T follicular helper cell (primary cell): ENCODE data around the gene GNAT1.
"Not testable (repeated sequence)": the region's sequence is repeated elsewhere in the genome, so short reads cannot be mapped to it uniquely, and the experiment has no call there.

Experiments used
- DNase-seq: peaks from one replicate; pipeline ENCODE4 v3.0.0-alpha.2; 2020; ENCODE audit warnings: low read depth

Gene GNAT1

DNA sequence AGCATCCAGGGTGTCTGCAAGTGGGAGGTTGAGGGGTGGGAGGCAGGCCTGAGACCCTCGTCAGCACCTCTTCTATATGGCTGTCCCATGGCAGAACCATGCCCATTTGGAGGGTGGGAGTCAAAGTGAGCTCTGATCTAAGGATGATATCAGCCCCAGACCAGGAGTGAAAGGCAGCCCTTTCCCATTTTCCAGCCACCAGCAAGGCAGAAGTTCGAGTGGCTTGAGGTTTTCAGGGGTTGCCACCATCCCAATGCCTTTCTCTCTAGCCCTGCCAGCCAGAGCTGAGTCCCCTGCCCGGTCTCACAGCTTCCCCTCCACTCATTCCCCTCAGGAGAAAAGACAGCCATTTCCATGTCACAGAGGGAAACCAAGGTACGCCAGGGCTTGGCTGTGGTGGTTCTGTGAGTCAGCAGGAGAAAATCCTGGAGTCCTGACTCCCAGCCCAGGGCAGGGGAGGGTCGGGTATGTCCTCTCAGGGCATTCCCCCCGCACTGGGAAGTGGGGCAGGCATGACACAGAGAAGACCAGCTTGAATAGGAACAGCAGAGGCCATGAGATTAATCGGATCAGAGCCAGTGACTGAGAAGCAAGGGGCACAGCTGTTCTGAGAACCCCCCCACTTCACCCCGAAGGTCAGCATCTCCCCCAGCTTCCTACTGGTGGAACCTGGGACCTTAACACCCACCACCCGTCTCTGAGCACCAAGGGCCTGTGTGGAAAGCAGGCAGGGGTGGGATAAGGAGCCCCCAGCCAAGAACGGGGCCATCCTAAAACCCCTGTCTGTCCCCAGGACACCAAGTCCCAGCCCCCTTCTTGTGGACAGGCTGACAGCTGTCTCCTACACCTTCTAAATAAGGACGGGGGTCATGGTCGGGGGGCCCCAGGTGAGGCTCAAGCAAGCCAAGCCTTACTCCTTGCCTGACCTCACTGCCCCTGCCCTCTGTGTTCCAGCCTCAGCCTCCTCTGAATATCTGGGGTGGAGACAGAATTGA lies 12.7 kb downstream of the GNAT1 start:
- DNase-seq: no peak

DNA sequence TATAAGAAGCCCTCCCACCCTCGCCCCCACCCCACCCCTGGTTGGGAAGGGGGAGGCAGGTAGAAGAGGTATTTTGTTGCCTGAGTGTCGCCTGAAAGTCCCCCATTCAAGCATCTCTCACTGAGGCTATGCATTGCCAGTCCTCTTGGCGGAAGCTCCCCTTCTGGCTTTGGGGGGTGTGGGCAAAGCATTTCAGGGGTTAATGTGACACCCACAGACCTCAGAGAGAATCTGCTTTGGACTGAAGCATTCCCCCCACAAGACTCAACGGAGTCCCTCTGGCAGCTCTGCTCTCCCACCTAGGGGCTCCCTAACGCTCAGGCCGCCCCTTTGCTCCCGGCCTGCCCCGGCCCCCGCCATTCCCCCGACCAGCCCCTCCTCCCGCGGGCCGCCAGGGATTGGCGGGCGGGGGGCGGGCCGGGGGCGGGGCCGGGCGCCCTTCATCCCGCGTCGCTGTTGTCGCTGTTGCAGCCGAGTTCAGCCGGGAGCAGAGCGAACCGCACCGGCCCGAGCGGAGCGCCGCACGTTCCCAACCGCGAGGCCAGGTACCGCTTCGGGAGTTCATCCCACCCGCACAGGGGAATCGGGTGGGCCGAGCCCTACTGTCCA lies 13.5 kb downstream of the GNAT1 start, which contains the start of gene SLC38A3:
TSS of gene SLC38A3 (plus strand) at position 468 of the 609 bp plus-strand sequence. CDS start 8,929 bp downstream, outside the sequence.
- DNase-seq: no peak

DNA sequence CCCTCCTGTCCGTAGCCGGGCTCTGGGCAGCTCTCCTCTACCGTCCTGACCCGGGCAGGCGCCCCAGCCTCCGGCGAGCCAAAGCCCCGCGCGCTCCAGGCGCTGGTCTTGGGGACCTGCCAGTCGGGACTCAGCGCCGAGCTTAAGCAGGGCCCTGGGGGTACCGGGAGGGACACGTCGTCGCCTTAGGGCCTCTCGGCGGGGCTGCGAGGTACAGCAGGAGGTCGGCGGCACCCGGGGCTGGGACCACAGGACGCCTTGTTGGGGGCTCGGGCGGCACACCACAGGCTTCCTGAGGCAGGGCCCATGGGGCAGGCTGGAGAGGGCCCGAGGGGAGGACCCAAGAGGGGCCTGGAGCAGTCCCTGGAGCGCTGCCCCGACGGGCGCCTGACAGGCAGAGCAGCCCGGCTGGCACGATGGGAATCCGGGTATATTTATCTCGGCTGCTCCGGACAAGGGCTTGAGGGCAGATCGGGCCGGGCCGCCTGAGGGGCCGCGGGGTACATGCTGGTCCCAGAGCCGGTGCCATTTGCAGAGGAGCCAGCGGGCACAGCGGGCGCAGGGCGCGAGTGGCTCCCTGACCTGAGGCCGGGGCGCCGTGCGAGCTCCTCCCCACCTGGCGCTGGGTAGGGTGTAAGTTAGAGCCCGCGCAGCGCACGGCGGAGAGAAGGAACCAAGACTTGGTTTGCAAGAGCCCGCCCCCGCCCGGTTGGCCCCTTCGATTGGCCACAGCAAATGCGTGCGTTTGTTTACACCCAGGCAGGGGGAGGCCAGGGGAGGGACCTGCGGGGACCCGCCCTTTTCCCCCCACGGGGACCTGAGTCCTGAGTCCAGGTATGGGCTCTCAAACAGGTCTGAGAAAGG lies 14.2 kb downstream of the GNAT1 start:
- DNase-seq: no peak

DNA sequence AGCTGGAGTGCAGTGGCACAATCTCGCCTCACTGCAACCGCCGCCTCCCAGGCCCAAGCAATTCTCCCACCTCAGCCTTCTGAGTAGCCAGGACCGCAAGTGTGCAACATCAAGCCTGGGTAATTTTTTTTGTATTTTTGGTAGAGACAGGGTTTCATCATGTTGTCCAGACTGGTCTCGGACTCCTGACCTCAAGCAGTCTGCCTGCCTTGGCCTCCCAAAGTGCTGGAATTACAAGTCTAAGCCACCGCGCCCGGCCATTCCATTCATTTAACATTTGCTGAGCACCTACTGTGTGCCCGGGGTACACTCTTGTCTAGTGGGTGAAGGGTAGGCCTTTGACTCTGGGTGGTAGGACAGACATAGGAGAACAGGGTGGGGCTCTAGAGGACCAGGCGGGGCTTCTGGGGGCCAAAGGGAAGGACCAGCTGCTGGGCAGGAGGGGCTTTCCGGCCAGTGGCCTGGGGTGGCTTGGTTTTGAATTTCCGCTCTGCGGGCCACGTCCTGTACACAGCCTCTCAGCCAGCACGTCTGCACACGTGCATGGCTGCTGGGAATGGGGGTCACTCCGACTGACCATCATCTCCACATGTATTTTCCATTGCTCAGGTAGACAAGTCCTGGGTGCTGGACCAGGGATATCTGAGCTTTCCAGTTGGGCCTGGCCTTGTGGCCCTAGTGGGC lies 16.1 kb downstream of the GNAT1 start:
- DNase-seq: no peak

DNA sequence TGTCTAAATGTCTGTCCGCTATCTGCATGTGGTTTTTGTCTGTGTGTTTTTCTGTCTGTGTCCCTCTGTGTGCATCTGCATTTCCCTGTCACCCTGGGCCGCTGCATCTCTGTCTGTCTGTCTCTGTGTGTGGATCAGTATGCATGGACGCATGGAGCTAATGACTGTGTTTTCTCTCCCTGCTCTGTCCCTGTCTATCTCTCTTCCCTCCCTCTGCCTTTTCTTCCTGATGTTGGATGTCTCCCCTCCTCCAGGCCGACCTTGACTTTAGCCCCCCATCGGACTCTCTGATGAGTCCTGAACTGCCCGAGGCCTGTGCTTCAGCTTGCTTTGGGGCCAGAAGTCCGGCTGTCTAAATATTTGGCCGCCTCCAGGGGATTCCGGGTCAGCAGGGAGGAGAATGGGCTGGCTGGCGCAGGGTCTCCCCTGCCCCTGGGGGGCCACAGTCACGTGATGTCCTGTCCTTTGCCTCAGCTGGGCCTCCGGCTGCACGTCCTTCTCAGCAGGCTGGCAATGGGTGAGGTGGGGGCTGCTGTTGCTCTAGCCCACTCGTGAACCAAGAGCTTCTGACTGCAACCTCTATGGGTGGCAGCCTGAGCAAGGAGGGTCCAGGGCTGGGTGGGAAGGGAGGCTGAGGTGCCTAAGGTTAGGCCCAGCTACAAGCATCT lies 17.4 kb downstream of the GNAT1 start:
- DNase-seq: no peak

DNA sequence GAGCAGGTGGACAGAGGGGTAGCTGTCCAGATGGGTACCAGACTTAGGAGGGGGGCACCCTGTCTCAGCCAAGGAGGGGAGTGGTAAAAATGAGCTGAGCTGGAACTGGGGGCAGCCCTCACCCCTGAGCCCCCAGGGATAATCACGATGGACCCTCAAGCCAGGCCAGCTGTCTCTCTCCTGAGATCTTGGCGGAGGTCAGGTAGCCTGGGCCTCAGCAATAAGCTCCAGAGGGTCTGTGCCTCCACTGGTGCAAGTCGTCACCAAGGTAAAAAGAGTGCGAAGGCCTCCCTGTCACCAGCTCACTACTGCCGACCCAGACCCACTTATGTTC lies 18.7 kb downstream of the GNAT1 start:
- DNase-seq: no peak

DNA sequence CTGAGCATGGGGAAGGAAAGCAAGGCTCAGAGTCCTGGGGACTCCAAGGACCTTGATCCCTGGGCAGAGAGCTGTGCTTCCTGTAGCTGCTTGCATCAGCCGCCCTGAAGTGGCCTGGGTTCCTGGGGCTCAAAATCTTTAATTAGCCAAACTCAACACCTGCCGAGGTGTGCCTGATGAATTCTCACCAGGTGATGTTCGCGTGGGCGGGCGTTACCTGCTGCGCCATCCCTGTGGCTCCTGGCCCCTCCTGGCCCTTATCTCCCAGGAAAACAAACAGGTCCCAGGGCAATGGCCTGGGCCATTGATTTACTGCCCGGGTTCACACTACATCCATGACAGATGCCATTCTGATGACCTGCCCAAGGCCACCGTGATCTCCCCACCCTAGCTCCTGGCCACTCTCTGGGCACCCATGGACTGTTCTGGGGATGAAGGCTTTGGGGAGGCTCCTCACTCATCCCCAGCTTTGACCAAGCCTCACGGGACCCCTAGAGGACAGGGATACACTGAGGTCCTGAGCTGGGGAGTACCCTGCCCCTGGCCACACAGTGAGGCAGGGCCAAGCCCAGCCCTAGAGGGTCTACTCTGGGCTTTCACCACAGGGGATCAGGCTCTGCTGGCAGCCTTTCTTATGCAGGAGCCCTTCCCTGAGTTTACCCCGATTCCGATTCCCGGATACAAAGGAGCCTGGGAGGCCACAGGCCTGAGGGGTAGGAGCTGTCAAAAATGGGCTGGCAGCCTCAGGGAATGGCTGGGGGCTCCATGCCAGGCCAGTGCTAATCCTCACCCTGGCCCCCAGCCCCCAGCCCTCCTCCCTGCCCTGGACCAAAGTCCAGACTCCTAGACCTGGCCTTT lies 19.3 kb downstream of the GNAT1 start:
- no peak for DNase-seq

DNA sequence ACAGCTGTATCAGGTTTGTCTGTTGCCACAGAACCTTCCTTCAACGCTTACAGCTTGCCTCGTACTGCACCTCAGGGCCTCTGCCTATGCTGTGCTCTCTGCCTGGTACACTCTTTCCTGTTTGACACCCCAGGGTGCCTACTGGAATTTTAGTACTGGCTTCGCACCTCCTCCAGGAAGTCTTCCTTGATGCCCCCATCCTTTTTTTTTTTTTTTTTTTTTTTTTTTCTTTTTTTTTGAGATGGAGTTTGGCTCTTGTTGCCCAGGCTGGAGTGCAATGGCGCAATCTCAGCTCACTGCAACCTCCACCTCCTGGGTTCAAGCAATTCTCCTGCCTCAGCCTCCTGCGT lies 19.9 kb downstream of the GNAT1 start:
- not testable (repeated sequence) for DNase-seq

DNA sequence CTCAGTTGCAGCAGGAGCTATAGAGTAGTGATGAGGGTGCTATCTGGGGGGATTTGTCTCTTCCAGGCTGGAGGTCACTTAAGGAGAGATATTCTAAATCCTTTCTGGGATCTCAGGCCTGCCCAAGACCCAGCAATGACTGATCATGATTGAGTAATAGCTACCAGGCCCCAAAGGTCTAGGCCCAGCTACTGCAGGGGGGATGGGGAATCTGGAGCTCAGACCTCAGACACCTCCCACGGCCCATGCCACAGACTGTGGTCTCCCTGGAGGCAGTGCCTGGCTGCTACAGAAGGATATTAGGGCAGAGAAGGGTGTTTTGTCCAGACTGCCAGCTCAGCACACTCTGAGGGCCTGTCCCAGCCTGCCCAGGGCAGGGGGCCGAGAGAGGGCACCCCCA lies 20.5 kb downstream of the GNAT1 start:
- no peak for DNase-seq

DNA sequence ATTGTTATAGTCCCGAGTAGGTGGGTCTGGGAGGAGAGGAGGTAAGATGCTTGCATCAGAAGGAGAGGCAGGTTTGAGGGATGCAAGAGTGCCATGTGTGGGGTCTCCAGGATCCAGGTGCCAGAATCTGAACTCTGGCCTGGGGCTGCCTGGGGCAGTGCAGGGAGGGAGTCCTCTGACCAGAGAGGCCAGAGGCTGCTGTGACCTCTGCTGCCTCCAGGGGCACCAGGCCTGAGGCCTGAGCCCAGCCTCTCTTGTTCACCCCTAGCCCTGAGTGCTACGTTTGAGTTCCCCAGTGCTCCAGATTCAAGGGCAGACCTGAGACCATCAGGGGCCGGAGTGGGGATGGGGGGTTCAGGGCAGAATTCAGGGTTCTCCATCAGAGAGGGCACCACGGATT lies 21.1 kb downstream of the GNAT1 start:
- DNase-seq: no peak

DNA sequence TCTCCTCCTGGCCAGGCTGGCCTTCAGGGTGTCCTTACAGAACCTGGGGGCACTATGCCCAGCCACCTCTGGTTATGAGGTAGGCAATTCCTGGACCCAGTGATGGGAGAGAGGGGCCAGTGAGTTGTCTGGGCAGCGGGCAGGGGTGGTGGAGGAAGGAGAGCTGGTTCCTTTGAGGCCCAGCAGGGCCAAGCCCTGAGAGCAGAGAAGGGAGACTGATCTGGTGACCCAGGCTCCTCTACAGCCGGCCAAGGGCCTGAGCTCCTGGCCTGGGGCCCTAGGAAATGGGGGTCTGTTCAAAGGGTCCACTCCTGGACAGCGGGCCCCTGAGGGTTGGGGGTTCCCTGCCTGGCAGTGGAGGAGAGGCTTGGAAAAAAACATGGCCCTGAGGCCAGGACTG lies 21.6 kb downstream of the GNAT1 start:
- DNase-seq: no peak

DNA sequence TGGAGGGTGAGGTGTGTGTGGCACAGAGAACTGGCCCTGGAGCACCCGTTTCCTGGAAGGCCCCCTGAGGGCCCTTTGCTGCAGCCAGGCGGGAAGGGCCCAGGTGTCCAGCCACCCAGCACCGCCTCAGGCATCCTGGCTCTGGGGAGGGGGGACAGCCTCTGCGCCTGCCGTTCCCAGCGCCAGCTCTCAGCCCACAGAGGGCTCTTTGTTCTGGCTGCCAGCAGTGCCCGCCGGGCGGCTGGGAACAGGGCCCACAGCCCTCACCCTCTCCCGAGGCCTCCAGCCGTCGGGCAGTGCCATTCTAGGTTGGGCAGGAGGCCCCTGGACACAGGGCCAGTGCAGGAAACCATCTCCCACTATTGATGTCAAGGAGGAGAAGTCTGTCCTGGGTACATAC lies 22.0 kb downstream of the GNAT1 start:
- DNase-seq: no peak

DNA sequence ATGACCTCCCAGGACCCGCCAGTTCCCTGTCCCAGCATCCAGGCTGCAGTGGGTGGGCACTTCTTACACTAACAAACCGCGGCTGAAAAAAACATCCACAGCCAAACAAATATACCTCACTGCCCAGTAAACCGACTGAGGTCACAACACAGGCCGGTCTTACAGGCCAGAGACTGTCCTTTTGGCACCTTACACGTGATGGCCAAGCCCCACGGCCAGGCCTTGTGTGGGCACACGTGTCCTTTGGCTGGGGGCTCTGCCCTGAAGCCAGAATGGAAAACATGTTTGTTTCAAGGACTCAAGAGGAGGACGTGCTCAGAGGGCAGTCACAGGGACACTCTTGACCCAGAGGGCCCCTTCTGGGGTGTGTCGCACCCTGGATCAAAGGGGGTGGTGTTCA lies 23.4 kb downstream of the GNAT1 start:
- DNase-seq: no peak

DNA sequence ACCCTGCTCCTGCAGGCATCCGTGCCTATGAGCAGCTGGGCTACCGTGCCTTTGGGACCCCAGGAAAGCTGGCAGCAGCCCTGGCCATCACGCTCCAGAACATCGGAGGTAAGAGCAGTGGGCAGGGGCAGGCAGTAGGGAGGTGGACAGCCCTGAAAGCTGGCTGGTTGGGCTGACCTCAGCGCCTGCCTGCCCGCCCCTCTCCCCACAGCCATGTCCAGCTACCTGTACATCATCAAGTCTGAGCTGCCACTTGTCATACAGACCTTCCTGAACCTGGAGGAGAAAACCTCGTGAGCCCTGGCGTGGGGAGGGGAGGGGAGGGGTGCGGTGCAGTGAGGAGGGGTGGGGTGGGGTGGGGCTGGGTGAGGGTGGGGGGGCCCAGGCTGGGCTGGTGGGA lies 24.1 kb downstream of the GNAT1 start:
- no peak for DNase-seq

DNA sequence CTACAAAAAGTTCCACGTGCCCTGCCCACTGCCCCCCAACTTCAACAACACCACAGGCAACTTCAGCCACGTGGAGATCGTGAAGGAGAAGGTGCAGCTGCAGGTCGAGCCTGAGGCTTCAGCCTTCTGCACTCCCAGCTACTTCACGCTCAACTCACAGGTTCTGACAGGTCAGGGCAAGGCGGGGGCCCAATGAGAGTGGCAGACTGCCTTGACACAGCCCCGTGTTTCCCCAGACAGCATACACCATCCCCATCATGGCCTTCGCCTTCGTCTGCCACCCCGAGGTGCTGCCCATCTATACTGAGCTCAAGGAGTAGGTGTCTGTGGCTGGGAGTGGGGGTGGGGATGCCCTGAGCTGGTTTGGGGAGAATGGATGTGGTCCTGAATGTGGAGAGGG lies 26.3 kb downstream of the GNAT1 start:
- DNase-seq: no peak

DNA sequence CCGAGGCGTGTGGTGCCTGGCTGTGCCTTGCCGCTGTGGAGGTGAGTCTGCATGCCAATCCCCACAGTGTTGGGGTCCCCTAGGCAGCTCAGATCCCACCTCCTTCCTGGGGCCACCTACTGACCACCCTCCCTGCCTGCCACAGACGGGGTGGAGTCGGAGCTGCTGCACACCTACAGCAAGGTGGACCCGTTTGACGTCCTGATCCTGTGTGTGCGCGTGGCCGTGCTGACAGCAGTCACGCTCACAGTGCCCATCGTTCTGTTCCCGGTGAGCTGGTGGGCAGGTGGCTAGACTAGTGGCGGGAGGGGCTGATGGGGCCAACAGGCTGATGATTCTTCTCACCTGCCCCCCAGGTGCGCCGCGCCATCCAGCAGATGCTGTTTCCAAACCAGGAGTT lies 27.0 kb downstream of the GNAT1 start:
- no peak for DNase-seq

DNA sequence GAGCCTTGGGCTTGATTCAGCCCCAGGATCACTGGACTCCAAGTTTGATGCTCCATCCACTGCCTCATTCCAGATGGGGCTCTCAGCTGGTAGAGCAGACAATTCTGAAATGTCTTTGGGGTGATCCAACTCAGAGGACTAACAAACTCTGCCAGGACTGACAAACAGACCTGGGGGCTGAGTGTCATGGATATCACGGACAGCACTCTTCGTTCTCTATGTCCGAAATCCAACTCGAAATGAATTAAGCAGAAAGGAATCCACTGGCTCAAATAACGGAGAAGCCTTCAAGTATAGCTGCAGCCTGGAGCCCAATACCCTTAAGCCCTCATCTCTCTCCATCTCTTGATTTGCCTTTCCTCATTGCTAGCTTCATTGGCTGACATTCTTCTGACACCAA lies 27.9 kb downstream of the GNAT1 start:
- no peak for DNase-seq

DNA sequence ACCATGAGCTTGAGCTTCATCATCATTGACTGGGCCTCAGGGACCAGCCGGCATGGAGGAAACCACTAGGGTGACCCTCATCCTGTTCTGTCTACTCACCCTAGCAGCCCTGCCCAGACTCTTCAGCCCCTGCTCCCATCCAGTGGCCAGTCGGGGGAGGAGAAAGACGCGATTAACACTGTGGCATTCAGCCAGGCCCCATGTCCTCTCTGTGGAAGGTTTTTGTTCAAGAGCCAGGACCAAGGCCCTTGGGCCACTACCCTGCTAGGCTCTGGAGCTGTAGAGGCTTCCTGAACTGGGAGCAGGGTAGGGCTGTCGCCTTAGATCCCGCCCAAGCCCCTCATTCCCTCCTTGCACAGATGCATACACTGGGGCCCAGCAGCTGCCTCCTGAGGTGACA lies 28.7 kb downstream of the GNAT1 start:
- DNase-seq: no peak

DNA sequence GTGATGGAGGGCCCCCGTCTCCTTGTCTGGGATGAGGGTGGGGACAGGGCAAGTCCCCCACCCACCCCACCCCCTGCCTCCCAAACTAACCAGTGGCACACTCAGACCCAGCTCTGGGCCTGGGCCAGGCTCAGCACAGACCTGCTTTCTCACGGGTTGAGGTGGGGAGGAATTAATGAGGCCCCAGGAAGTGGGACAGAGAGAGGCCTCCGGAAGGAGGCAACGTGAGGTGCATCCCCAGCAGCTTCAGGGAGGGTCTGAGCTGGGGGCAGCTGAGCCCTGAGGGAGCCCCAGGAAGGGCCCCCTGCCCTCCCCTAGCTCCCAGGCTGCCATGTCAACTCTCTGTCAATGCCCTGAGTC lies 29.6 kb downstream of the GNAT1 start:
- DNase-seq: no peak

DNA sequence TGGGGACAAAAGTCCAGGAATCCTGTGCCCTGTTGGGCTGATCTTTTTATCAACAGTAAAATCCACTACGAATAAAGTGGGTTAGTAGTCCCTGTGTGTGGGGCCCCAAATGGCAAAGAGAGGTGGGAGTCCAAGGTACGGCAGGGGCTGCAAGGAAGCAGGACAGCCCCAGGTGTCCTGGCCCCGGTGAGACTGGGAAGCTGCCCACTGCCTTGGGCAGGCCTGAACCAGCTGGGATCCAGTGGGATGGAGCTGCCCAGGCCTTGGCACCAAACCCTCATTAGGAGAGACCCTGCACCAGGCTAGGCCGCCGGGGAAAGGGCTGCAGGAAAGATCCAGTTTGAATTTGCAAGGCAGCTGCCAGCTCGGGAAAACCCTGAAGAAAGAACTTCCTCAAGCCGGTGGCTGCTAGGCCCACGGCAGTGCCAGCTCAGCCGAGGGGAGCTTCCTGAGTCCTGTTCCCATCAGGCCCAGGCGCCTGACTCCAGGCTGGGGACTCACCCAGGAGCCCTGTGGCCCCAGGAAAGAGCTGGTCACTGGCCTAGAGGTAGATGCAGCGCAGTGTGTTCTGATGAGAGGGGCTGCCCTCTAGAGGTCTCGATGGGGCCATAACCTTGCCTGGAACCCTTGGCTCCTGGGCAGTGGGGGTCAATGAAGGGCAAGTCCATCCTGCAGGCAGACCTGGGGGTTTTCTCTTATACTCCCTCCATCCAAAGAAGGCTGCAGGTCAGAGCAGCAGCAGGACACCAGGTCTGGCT lies 30.2 kb downstream of the GNAT1 start:
- no peak for DNase-seq
